Measurements from ENCODE around the gene C14orf180.

C14orf180 gene

DNA sequence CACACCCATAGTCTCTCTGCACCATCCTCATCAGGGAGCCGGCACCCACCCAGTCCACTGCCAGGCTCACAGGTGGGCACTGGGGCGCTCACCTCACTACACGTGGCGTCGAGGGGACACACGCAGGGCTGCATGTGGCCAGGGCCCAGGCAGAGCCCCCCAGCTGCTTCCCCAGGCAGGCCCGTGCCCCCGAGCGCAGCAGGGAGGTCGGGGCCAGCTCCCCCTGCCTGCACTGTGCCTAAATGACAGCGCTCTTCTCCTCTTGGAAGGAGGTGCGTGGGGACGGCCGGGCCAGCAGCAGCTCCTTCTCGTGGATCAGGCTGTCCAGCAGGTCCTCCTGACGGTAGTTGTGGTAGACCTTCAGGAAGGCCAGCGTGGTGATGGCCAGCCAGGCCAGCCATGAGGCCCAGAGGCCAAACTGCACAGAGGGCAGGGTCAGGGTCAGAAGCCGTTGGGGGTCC lies 13.7 kb downstream of the C14orf180 start:
- TF ChIP-seq, protein P1, sequence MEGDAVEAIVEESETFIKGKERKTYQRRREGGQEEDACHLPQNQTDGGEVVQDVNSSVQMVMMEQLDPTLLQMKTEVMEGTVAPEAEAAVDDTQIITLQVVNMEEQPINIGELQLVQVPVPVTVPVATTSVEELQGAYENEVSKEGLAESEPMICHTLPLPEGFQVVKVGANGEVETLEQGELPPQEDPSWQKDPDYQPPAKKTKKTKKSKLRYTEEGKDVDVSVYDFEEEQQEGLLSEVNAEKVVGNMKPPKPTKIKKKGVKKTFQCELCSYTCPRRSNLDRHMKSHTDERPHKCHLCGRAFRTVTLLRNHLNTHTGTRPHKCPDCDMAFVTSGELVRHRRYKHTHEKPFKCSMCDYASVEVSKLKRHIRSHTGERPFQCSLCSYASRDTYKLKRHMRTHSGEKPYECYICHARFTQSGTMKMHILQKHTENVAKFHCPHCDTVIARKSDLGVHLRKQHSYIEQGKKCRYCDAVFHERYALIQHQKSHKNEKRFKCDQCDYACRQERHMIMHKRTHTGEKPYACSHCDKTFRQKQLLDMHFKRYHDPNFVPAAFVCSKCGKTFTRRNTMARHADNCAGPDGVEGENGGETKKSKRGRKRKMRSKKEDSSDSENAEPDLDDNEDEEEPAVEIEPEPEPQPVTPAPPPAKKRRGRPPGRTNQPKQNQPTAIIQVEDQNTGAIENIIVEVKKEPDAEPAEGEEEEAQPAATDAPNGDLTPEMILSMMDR (conservative IDR thresholded peaks at IDR 0.05), result no peak
- no peak for TF ChIP-seq ZFX (IDR thresholded peaks at IDR 0.05)
- no peak overlapping the region for H3K27ac ChIP-seq

DNA sequence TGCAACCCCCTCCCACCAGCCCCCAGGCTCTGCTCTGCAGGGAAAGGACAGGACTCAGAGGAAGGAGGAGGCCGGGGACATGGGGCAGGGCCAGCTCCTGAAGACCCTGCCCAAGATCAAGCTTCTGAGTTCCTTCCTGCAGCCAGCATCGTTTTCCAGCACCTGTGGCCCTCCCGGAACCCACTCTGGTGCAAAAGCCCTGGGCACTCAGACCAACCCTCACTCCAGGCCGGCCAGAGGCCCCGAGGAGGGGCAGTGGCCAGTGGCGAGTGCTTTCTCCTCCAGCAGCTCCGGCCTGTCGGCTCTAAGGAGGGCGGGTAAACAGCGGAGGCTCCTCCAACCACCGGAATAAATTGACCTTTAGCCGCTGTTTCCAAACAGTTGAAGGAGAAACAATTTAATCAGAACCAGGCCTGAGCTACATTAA lies 14.2 kb downstream of the C14orf180 start:
- TF ChIP-seq, protein P1 (conservative IDR thresholded peaks at IDR 0.05), result no peak
- no peak for TF ChIP-seq ZFX (IDR thresholded peaks at IDR 0.05)
- H3K27ac ChIP-seq, result no peak overlapping the region

DNA sequence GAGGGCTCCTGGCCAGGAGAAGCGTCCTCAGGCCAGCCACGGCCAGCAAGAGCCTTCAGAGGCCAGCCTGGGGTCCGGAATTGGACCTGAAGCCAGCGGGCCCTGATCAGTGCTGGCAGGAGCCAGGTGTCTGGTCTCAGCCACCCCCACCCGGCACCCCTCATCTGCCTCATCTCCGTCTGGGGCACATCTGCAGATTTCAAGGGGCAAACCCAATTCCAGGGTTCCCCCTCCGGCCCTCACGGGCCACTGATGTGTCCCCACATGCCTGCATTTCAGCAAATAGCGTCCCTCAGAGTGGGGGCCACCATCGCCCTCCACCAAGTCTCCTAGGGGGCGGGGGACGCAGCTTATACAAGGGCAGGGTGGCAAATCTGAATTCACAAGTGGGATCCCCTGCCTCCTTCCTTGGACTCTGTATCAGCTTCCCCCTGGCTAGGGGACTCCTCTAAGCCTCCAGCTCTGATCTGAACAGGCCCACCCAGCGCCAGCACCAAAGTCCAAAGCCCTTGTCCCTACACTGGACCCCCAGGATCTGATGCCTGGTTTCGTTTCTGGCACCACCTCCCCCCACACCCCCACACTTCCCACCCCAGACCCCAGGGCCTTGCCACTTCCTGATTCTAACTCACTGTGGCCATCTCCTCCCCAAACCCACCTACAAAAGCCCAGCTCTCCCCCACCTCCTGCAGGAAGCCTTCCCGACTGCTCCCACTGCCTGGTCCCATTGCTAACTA lies 14.9 kb downstream of the C14orf180 start:
- no peak overlapping the region for H3K27ac ChIP-seq
- TF ChIP-seq ZFX (IDR thresholded peaks at IDR 0.05), result no peak
- TF ChIP-seq, protein P1 (conservative IDR thresholded peaks at IDR 0.05), result no peak

DNA sequence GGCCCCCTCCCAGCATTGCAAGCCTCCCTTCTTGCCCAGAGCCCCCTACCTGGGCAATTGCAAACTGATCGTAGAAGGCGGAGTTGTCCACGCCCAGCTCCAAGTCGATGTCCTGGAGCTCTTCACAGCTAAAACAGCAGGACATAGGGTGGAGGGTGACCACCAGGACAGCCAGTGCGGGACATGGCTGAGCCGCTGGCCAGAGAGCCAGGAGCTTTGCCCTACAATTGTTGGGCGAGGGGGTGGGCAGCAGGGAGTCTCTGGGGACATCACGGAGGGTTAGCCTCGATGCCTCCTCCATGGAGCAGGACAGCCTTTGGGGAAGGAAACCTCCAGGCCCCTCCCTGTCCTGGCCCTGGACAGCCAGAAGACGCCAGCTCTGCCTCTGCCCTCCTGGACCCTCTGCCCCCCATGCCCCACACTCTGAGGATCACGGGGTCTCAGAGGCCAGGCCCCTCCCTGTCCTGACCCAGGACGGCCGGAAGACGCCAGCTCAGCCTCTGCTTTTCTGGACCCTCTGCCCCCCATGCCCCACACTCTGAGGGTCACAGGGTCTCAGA lies 15.6 kb downstream of the C14orf180 start:
- TF ChIP-seq, protein P1 (conservative IDR thresholded peaks at IDR 0.05), result no peak
- no peak for TF ChIP-seq ZFX (IDR thresholded peaks at IDR 0.05)
- no peak overlapping the region for H3K27ac ChIP-seq

DNA sequence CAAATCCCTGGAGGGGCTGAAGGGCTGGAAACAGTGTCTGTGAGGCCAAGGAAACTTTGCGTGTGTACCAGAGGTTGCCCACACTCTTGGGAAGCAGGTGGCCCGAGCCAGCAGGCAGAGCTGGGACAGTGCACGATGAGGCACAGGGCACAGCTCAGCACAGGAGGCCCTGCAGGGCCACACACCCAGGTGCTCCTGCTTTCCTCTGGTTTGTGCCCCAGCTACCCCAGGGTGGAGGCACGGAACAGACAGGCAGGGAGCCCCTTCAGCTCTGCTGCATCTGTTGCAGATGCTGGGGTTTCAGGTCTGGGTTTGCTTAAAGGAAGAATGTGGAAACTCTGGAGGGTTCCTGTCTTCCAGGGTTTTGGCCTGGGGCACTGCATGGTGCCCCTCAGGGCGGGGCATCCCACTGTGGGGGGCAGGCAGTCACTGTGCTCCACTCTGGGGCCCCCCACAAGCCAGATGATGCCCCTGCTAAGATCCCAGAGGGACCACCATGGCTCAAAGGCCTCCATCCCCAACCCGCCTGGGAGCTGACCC lies 16.4 kb downstream of the C14orf180 start:
- TF ChIP-seq, protein P1 (conservative IDR thresholded peaks at IDR 0.05), result no peak
- TF ChIP-seq ZFX (IDR thresholded peaks at IDR 0.05), result no peak
- H3K27ac ChIP-seq, result no peak overlapping the region

DNA sequence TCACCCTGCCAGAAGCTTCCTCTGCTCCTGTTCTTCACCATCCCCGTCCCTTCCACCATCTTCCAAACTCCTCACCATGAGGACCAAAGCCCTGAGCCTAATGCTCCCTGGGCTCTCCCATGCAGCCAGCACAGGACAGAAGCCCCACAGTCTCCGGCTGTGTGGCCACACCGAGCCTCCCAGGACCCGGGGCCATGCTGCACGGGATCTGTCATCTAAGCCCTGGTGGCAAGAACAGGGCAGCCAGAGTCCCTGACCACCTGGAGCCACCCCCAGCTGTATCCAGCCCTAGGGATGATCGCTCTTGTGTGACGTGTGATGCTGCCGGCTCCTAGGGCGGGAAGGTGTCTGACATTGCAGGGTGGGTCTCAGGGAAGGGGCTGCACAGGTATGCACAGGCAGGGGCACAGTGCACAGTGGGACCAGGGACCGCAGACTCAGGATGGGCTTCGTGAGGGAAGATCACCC lies 16.9 kb downstream of the C14orf180 start:
- no peak overlapping the region for H3K27ac ChIP-seq
- TF ChIP-seq, protein P1 (conservative IDR thresholded peaks at IDR 0.05), result no peak
- no peak for TF ChIP-seq ZFX (IDR thresholded peaks at IDR 0.05)

DNA sequence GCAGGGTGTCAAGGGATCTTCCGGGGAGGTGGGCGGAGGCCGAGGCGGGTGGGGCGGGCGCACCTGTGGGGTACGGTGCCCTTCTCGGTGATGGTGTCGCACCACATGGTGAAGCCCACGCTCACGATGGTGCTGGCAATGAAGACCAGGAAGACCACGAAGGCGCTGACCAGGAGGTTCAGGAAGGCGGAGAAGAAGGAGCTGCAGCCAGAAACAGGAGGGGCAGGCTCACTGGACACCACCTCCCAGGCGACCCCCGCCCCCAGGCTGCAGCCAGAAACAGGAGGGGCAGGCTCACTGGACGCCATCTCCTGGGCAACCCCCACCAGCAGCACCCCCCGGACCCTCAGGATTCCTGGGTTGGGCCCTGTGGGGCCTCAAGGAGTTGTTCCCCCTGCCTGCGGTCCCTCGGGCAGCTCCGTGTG lies 17.4 kb downstream of the C14orf180 start:
- no peak overlapping the region for H3K27ac ChIP-seq
- TF ChIP-seq, protein P1 (conservative IDR thresholded peaks at IDR 0.05), result no peak
- no peak for TF ChIP-seq ZFX (IDR thresholded peaks at IDR 0.05)
